Natural killer cell treated with Interleukin-12 subunit alpha and Interleukin-12 subunit beta and Interleukin-15 and Interleukin-18, amount 100 ng/mL, for 72 hours (primary cell): ENCODE data around the gene TANGO2. TPM values are rescaled to one million over a fixed set of nuclear protein-coding genes. Genes with fewer than 3 reads are reported as not detected.

ENCODE experiments used
- ATAC-seq, 2 donors: fragments of 150-1000 bp; cut with Tn5 transposase in 1 of 2; sonication (Bioruptor Pico), chemical (Tn5 transposase) in 1 of 2; 2 replicates each; pipeline ENCODE4 v1.10.0; 2021
- DNase-seq: peaks from one replicate; pipeline ENCODE4 v3.0.0; 2022; ENCODE audit warnings: low spot score
- H3K27ac Mint-ChIP-seq, 2 donors: 1 replicate in 1 of 2; 2 replicates in 1 of 2; pipeline ENCODE4 v1.8.0; 2022; ENCODE audit warnings: mixed read lengths in 2 of 2, mild to moderate bottlenecking in 1 of 2, moderate library complexity in 1 of 2
- H3K27me3 Mint-ChIP-seq, 2 donors: 1 replicate in 1 of 2; 2 replicates in 1 of 2; pipeline ENCODE4 v1.8.0; 2022; ENCODE audit warnings: mixed read lengths in 2 of 2
- H3K36me3 Mint-ChIP-seq: one replicate; pipeline ENCODE4 v1.8.0; 2022; ENCODE audit warnings: mixed read lengths
- H3K4me1 Mint-ChIP-seq, 2 donors: 1 replicate in 1 of 2; 2 replicates in 1 of 2; pipeline ENCODE4 v1.8.0; 2022; ENCODE audit warnings: low read depth in 2 of 2, mixed read lengths in 2 of 2, mild to moderate bottlenecking in 1 of 2
- H3K4me3 Mint-ChIP-seq: one replicate; pipeline ENCODE4 v1.8.0; 2022; ENCODE audit warnings: mixed read lengths
- H3K9me3 Mint-ChIP-seq: 2 replicates; pipeline ENCODE4 v1.8.0; 2022; ENCODE audit warnings: mixed read lengths
- total RNA-seq, 2 donors: library from RNA; stranded (reverse); gene quantifications; one replicate each; pipeline ENCODE4 v1.2.3, GENCODE V29; 2022

TANGO2 gene
- total RNA-seq, 2 donors from 2014 or later = 50.5 to 61.6 TPM

GRCh38 chr22:20009582-20010306, 11.2 kb upstream of the TANGO2 start:
- no peak for ATAC-seq
- no peak for DNase-seq
- Mint-ChIP-seq H3K9me3 (no peaks in the 10 kb centered on the region), H3K27ac (no peak overlapping the region), H3K4me3 (no peak overlapping the region), H3K27me3 (no peaks in the 10 kb centered on the region), H3K36me3 (no peaks in the 10 kb centered on the region), H3K4me1 (peaks cover 0 to 7% of the 10 kb centered on the region in 2 donors)

GRCh38 chr22:20010307-20011122, 10.4 kb upstream of the TANGO2 start:
- no peak overlapping the region for H3K4me3 Mint-ChIP-seq
- DNase-seq (no peak), ATAC-seq (no peak)
- no peaks in the 10 kb centered on the region for H3K9me3 Mint-ChIP-seq
- peaks cover 0 to 7% of the 10 kb centered on the region in 2 donors for H3K4me1 Mint-ChIP-seq
- H3K36me3 Mint-ChIP-seq = no peaks in the 10 kb centered on the region
- no peaks in the 10 kb centered on the region for H3K27me3 Mint-ChIP-seq
- H3K27ac Mint-ChIP-seq = peak overlapping the region in 1 of 2 donors; percentile 51

- Mint-ChIP-seq H3K4me1 (peaks cover 0 to 7% of the 10 kb centered on the region in 2 donors), H3K4me3 (no peak overlapping the region), H3K36me3 (no peaks in the 10 kb centered on the region), H3K9me3 (no peaks in the 10 kb centered on the region), H3K27me3 (no peaks in the 10 kb centered on the region), H3K27ac (peak overlapping the region in 1 of 2 donors; percentile 51)
- no peak for DNase-seq
- no peak for ATAC-seq
Observed at GRCh38 chr22:20011123-20011992, 9.6 kb upstream of the TANGO2 start.

- no peak for DNase-seq
- H3K27ac Mint-ChIP-seq = no peak overlapping the region
- H3K27me3 Mint-ChIP-seq = no peaks in the 10 kb centered on the region
Observed at GRCh38 chr22:20011993-20012740, 8.7 kb upstream of the TANGO2 start.

GRCh38 chr22:20012741-20013331, 8.1 kb upstream of the TANGO2 start:
- Mint-ChIP-seq H3K4me1 (peaks cover 9 to 10% of the 10 kb centered on the region in 2 donors), H3K4me3 (no peak overlapping the region), H3K36me3 (no peaks in the 10 kb centered on the region), H3K27ac (no peak overlapping the region), H3K27me3 (no peaks in the 10 kb centered on the region), H3K9me3 (no peaks in the 10 kb centered on the region)
- ATAC-seq (no peak), DNase-seq (no peak)

More at GRCh38 chr22:20011993-20012740, 8.7 kb upstream of the TANGO2 start:
- no peaks in the 10 kb centered on the region for H3K36me3 Mint-ChIP-seq
- ATAC-seq = no peak
- no peak overlapping the region for H3K4me3 Mint-ChIP-seq
- H3K9me3 Mint-ChIP-seq = no peaks in the 10 kb centered on the region
- H3K4me1 Mint-ChIP-seq = peaks cover 4 to 7% of the 10 kb centered on the region in 2 donors

GRCh38 chr22:20013382-20013871, 7.5 kb upstream of the TANGO2 start:
- Mint-ChIP-seq H3K27ac (no peak overlapping the region), H3K27me3 (no peaks in the 10 kb centered on the region), H3K4me1 (peaks cover 9 to 10% of the 10 kb centered on the region in 2 donors), H3K9me3 (no peaks in the 10 kb centered on the region), H3K36me3 (no peaks in the 10 kb centered on the region), H3K4me3 (no peak overlapping the region)
- ATAC-seq (no peak), DNase-seq (no peak)

- ATAC-seq = no peak
- H3K4me3 Mint-ChIP-seq = no peak overlapping the region
- no peak overlapping the region for H3K27ac Mint-ChIP-seq
- DNase-seq = no peak
- no peaks in the 10 kb centered on the region for H3K9me3 Mint-ChIP-seq
- no peaks in the 10 kb centered on the region for H3K36me3 Mint-ChIP-seq
- H3K27me3 Mint-ChIP-seq = no peaks in the 10 kb centered on the region
- peaks cover 7 to 9% of the 10 kb centered on the region in 2 donors for H3K4me1 Mint-ChIP-seq
Observed at GRCh38 chr22:20014526-20015186, 6.3 kb upstream of the TANGO2 start.

GRCh38 chr22:20015187-20015625, 5.7 kb upstream of the TANGO2 start:
- H3K4me3 Mint-ChIP-seq = peak overlapping the region; percentile 59
- peaks cover 7 to 9% of the 10 kb centered on the region in 2 donors for H3K4me1 Mint-ChIP-seq
- H3K27me3 Mint-ChIP-seq = no peaks in the 10 kb centered on the region
- H3K9me3 Mint-ChIP-seq = no peaks in the 10 kb centered on the region
- DNase-seq (no peak), ATAC-seq (no peak)
- H3K36me3 Mint-ChIP-seq = no peaks in the 10 kb centered on the region
- no peak overlapping the region for H3K27ac Mint-ChIP-seq

- ATAC-seq (peak in 1 of 2 donors; percentile 1), DNase-seq (no peak)
- Mint-ChIP-seq H3K4me1 (peaks cover 10 to 14% of the 10 kb centered on the region in 2 donors), H3K36me3 (no peaks in the 10 kb centered on the region), H3K27ac (no peak overlapping the region), H3K27me3 (no peaks in the 10 kb centered on the region), H3K9me3 (no peaks in the 10 kb centered on the region), H3K4me3 (peak overlapping the region; percentile 85)
Observed at GRCh38 chr22:20015971-20016733, 4.8 kb upstream of the TANGO2 start.

GRCh38 chr22:20016734-20017621, 3.9 kb upstream of the TANGO2 start, which contains the start of gene ARVCF:
Gene ARVCF, minus strand, starts transcription at chr22:20016823. Its CDS starts 26,029 bp downstream, at chr22:19990794.
- peak; percentile 72 to 82 for ATAC-seq
- no peak within 1 kb of the TSS for H3K27ac Mint-ChIP-seq

GRCh38 chr22:20017622-20017958, 3.3 kb upstream of the TANGO2 start:
- Mint-ChIP-seq H3K27ac (no peak overlapping the region), H3K9me3 (no peaks in the 10 kb centered on the region), H3K36me3 (no peaks in the 10 kb centered on the region), H3K27me3 (no peaks in the 10 kb centered on the region), H3K4me3 (peak overlapping the region; percentile 85), H3K4me1 (peaks cover 16 to 25% of the 10 kb centered on the region in 2 donors)
- DNase-seq = no peak
- no peak for ATAC-seq

More at GRCh38 chr22:20016734-20017621, 3.9 kb upstream of the TANGO2 start, which contains the start of gene ARVCF:
- H3K4me1 Mint-ChIP-seq = peaks cover 13 to 19% of the 10 kb centered on the region in 2 donors
- no peaks in the 10 kb centered on the region for H3K9me3 Mint-ChIP-seq
- H3K36me3 Mint-ChIP-seq = no peaks in the 10 kb centered on the region
- peak; percentile 94 for DNase-seq
- H3K4me3 Mint-ChIP-seq = peak within 1 kb of the TSS; percentile 85
- H3K27me3 Mint-ChIP-seq = no peaks in the 10 kb centered on the region
